ENCODE data around the gene ASTL. TPM values are rescaled to one million over a fixed set of nuclear protein-coding genes. Genes with fewer than 3 reads are reported as not detected.

The ASTL gene
- total RNA-seq, 1 experiment from 2014 or later = 0.79 TPM

DNA sequence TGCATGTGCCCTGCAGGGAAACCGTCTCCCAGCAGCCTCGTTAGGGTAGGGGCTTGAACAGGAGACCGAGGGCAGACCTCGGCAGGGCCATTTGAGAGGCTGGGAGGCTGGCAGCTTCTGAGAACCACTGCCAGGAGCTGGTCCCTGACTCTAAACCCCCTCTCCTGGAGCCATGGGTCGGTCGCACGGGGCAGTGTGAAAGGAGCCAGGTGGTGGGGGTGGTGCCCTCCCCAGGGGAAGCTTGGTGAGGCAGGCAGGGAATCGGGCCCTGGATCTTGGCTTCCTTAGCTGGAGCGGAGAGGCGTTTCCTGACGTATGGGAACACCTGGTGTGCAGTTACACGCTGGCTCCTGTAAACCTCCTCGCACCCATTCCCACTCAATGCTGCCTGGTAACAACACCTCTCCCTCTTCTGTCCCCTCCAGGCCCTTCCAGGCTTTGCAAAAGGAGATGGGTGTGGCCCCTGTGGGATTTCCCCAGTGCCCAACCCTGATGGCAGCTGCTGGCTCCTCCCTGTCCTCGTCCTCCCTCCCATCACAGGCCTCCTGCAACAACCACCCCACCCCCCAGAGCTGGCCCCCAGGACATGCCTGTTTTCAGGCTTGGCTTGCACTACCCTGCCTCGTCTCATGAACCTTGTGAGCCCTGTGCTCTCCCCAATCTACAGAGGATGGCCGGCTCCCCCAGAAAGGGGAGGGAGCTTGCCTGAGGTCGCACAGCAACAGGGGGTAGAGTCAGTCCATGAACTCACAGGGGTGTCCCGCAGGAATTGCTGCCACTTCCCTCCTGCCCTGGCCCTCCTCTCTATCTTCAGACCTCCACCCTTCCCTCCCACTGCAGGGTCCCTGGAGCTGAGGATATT is 46.4 kb downstream of the ASTL start:
- TF ChIP-seq MXD4 (CRISPR knock-in tag; IDR thresholded peaks at IDR 0.05; ENCODE audit: borderline replicate concordance) (no peak), FOXK1 (CRISPR knock-in tag; IDR thresholded peaks at IDR 0.05) (no peak), PRRX2 (CRISPR knock-in tag; IDR thresholded peaks at IDR 0.05) (no peak), ATF1 (CRISPR knock-in tag; IDR thresholded peaks at IDR 0.05) (no peak), NR3C1 (CRISPR knock-in tag; conservative IDR thresholded peaks at IDR 0.05; ENCODE audit: low read depth) (no peak), KAT7 (CRISPR knock-in tag; IDR thresholded peaks at IDR 0.05; ENCODE audit: borderline replicate concordance) (no peak), ESRRA (CRISPR knock-in tag; IDR thresholded peaks at IDR 0.05; ENCODE audit: borderline replicate concordance) (no peak), SMAD4 (CRISPR knock-in tag; IDR thresholded peaks at IDR 0.05) (no peak), NFYB (CRISPR knock-in tag; conservative IDR thresholded peaks at IDR 0.05; ENCODE audit: low read depth) (no peak), TEAD1 (CRISPR knock-in tag; IDR thresholded peaks at IDR 0.05) (no peak)
- TF ChIP-seq, protein P1, sequence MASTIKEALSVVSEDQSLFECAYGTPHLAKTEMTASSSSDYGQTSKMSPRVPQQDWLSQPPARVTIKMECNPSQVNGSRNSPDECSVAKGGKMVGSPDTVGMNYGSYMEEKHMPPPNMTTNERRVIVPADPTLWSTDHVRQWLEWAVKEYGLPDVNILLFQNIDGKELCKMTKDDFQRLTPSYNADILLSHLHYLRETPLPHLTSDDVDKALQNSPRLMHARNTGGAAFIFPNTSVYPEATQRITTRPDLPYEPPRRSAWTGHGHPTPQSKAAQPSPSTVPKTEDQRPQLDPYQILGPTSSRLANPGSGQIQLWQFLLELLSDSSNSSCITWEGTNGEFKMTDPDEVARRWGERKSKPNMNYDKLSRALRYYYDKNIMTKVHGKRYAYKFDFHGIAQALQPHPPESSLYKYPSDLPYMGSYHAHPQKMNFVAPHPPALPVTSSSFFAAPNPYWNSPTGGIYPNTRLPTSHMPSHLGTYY (CRISPR knock-in tag; IDR thresholded peaks at IDR 0.05) = no peak
- TF ChIP-seq, protein P2, sequence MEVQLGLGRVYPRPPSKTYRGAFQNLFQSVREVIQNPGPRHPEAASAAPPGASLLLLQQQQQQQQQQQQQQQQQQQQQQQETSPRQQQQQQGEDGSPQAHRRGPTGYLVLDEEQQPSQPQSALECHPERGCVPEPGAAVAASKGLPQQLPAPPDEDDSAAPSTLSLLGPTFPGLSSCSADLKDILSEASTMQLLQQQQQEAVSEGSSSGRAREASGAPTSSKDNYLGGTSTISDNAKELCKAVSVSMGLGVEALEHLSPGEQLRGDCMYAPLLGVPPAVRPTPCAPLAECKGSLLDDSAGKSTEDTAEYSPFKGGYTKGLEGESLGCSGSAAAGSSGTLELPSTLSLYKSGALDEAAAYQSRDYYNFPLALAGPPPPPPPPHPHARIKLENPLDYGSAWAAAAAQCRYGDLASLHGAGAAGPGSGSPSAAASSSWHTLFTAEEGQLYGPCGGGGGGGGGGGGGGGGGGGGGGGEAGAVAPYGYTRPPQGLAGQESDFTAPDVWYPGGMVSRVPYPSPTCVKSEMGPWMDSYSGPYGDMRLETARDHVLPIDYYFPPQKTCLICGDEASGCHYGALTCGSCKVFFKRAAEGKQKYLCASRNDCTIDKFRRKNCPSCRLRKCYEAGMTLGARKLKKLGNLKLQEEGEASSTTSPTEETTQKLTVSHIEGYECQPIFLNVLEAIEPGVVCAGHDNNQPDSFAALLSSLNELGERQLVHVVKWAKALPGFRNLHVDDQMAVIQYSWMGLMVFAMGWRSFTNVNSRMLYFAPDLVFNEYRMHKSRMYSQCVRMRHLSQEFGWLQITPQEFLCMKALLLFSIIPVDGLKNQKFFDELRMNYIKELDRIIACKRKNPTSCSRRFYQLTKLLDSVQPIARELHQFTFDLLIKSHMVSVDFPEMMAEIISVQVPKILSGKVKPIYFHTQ (CRISPR knock-in tag; IDR thresholded peaks at IDR 0.05) = no peak
- TF ChIP-seq, protein P3, sequence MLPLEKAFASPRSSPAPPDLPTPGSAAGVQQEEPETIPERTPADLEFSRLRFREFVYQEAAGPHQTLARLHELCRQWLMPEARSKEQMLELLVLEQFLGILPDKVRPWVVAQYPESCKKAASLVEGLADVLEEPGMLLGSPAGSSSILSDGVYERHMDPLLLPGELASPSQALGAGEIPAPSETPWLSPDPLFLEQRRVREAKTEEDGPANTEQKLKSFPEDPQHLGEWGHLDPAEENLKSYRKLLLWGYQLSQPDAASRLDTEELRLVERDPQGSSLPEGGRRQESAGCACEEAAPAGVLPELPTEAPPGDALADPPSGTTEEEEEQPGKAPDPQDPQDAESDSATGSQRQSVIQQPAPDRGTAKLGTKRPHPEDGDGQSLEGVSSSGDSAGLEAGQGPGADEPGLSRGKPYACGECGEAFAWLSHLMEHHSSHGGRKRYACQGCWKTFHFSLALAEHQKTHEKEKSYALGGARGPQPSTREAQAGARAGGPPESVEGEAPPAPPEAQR (CRISPR knock-in tag; IDR thresholded peaks at IDR 0.05) = no peak
- TF ChIP-seq, protein P4, sequence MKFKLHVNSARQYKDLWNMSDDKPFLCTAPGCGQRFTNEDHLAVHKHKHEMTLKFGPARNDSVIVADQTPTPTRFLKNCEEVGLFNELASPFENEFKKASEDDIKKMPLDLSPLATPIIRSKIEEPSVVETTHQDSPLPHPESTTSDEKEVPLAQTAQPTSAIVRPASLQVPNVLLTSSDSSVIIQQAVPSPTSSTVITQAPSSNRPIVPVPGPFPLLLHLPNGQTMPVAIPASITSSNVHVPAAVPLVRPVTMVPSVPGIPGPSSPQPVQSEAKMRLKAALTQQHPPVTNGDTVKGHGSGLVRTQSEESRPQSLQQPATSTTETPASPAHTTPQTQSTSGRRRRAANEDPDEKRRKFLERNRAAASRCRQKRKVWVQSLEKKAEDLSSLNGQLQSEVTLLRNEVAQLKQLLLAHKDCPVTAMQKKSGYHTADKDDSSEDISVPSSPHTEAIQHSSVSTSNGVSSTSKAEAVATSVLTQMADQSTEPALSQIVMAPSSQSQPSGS (CRISPR knock-in tag; IDR thresholded peaks at IDR 0.05; ENCODE audit: borderline replicate concordance, low read depth) = no peak
- TF ChIP-seq, protein P5, sequence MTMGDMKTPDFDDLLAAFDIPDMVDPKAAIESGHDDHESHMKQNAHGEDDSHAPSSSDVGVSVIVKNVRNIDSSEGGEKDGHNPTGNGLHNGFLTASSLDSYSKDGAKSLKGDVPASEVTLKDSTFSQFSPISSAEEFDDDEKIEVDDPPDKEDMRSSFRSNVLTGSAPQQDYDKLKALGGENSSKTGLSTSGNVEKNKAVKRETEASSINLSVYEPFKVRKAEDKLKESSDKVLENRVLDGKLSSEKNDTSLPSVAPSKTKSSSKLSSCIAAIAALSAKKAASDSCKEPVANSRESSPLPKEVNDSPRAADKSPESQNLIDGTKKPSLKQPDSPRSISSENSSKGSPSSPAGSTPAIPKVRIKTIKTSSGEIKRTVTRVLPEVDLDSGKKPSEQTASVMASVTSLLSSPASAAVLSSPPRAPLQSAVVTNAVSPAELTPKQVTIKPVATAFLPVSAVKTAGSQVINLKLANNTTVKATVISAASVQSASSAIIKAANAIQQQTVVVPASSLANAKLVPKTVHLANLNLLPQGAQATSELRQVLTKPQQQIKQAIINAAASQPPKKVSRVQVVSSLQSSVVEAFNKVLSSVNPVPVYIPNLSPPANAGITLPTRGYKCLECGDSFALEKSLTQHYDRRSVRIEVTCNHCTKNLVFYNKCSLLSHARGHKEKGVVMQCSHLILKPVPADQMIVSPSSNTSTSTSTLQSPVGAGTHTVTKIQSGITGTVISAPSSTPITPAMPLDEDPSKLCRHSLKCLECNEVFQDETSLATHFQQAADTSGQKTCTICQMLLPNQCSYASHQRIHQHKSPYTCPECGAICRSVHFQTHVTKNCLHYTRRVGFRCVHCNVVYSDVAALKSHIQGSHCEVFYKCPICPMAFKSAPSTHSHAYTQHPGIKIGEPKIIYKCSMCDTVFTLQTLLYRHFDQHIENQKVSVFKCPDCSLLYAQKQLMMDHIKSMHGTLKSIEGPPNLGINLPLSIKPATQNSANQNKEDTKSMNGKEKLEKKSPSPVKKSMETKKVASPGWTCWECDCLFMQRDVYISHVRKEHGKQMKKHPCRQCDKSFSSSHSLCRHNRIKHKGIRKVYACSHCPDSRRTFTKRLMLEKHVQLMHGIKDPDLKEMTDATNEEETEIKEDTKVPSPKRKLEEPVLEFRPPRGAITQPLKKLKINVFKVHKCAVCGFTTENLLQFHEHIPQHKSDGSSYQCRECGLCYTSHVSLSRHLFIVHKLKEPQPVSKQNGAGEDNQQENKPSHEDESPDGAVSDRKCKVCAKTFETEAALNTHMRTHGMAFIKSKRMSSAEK (CRISPR knock-in tag; IDR thresholded peaks at IDR 0.05; ENCODE audit: borderline replicate concordance) = no peak
- TF ChIP-seq, protein P6, sequence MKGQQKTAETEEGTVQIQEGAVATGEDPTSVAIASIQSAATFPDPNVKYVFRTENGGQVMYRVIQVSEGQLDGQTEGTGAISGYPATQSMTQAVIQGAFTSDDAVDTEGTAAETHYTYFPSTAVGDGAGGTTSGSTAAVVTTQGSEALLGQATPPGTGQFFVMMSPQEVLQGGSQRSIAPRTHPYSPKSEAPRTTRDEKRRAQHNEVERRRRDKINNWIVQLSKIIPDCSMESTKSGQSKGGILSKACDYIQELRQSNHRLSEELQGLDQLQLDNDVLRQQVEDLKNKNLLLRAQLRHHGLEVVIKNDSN (CRISPR knock-in tag; IDR thresholded peaks at IDR 0.05) = no peak
- TF ChIP-seq, protein P7, sequence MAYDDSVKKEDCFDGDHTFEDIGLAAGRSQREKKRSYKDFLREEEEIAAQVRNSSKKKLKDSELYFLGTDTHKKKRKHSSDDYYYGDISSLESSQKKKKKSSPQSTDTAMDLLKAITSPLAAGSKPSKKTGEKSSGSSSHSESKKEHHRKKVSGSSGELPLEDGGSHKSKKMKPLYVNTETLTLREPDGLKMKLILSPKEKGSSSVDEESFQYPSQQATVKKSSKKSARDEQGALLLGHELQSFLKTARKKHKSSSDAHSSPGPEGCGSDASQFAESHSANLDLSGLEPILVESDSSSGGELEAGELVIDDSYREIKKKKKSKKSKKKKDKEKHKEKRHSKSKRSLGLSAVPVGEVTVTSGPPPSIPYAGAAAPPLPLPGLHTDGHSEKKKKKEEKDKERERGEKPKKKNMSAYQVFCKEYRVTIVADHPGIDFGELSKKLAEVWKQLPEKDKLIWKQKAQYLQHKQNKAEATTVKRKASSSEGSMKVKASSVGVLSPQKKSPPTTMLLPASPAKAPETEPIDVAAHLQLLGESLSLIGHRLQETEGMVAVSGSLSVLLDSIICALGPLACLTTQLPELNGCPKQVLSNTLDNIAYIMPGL (CRISPR knock-in tag; IDR thresholded peaks at IDR 0.05) = no peak
- peak; percentile 35 for DNase-seq (ENCODE audit: low spot score)
- POLR2A ChIA-PET = interaction anchor here (1.0 to 1.4 kb wide), 3 partner anchors 8 to 16 kb away, joined by 3 read pairs; no protein-coding TSS in a partner anchor
- no peaks in the 10 kb centered on the region for H3K36me3 Mint-ChIP-seq
- H3K4me1 Mint-ChIP-seq = peaks cover 25% of the 10 kb centered on the region
- peaks cover 5% of the 10 kb centered on the region for H3K9me3 Mint-ChIP-seq
- ATAC-seq = peak; percentile 65
- CTCF ChIA-PET = interaction anchor here (0.6 to 2.1 kb wide), 14 partner anchors 17 to 214 kb away, joined by 3 to 12 read pairs (median 4); partner anchors contain the start of gene ASTL
- H3K27ac Mint-ChIP-seq = no peak overlapping the region
- no peak overlapping the region for H3K4me3 Mint-ChIP-seq
- H3K27me3 Mint-ChIP-seq (ENCODE audit: low read depth) = peaks cover 4% of the 10 kb centered on the region; the same call in 1 of the 2 replicates
